DND-41 (cell line): ENCODE measurements around the gene EPS8L1.

Experiments
- ATAC-seq: fragments of 200-7000 bp; cut with Tn5 transposase; 3 replicates; pipeline ENCODE4 v1.9.1; 2021; ENCODE audit warnings: low read depth; ENCODE audit not compliant: insufficient read depth
- DNase-seq: peaks from one replicate; pipeline ENCODE4 v3.0.0-alpha.2; 2020
- H2AFZ ChIP-seq: 2 replicates; pipeline ENCODE4 v1.6.0; 2012; ENCODE audit warnings: low read depth, low read length
- H3K27ac ChIP-seq: 2 replicates; pipeline ENCODE4 v1.5.1; 2012; ENCODE audit warnings: low read length, inconsistent platforms
- H3K27me3 ChIP-seq: fragments of 200-600 bp; sonication (generic); 2 replicates; pipeline ENCODE4 v1.6.0; 2012; ENCODE audit warnings: low read length, mild to moderate bottlenecking, inconsistent platforms; ENCODE audit not compliant: insufficient read depth, poor library complexity
- H3K36me3 ChIP-seq: 2 replicates; pipeline ENCODE4 v1.5.1; 2012; ENCODE audit warnings: low read length, inconsistent platforms; ENCODE audit not compliant: insufficient read depth
- H3K4me1 ChIP-seq: 2 replicates; pipeline ENCODE4 v1.5.1; 2012; ENCODE audit warnings: mild to moderate bottlenecking, low read length; ENCODE audit not compliant: insufficient read depth
- H3K4me2 ChIP-seq: 2 replicates; pipeline ENCODE4 v1.6.0; 2012; ENCODE audit warnings: mild to moderate bottlenecking, moderate library complexity, low read length, inconsistent platforms; ENCODE audit not compliant: insufficient read depth
- H3K4me3 ChIP-seq, 2 experiments: fragments of 200-600 bp in 1 of 2; shearing (Covaris generic) in 1 of 2; 2 replicates each; pipeline ENCODE4 v1.5.1; 2012 to 2016; ENCODE audit warnings: inconsistent platforms in 2 of 2, low read length in 2 of 2, mild to moderate bottlenecking in 2 of 2, low read depth in 1 of 2, moderate library complexity in 1 of 2
- H3K79me2 ChIP-seq: 2 replicates; pipeline ENCODE4 v1.6.0; 2012; ENCODE audit warnings: low read length, inconsistent platforms; ENCODE audit not compliant: insufficient read depth
- H3K9ac ChIP-seq: 2 replicates; pipeline ENCODE4 v1.6.0; 2012; ENCODE audit warnings: low read depth, mild to moderate bottlenecking, inconsistent platforms, low read length, moderate library complexity
- H3K9me3 ChIP-seq: 2 replicates; pipeline ENCODE4 v1.5.1; 2012; ENCODE audit warnings: low read length, moderate library complexity, mild to moderate bottlenecking, inconsistent platforms; ENCODE audit not compliant: insufficient read depth, severe bottlenecking
- H4K20me1 ChIP-seq: 2 replicates; pipeline ENCODE4 v1.6.0; 2012; ENCODE audit warnings: low read length; ENCODE audit not compliant: insufficient read depth
- EZH2 ChIP-seq: IDR thresholded peaks from 3 replicates; pipeline ENCODE4 v1.6.1; 2012; ENCODE audit warnings: borderline replicate concordance, low read depth, mild to moderate bottlenecking, moderate library complexity, low read length, inconsistent platforms; ENCODE audit not compliant: severe bottlenecking
- TF ChIP-seq, protein P1 (sequence below): IDR thresholded peaks from 2 replicates; pipeline ENCODE4 v1.5.1; 2012; ENCODE audit warnings: borderline replicate concordance, low read length, moderate library complexity, mild to moderate bottlenecking; ENCODE audit not compliant: poor library complexity, severe bottlenecking; ENCODE audit errors: extremely low read depth

The EPS8L1 gene

DNA sequence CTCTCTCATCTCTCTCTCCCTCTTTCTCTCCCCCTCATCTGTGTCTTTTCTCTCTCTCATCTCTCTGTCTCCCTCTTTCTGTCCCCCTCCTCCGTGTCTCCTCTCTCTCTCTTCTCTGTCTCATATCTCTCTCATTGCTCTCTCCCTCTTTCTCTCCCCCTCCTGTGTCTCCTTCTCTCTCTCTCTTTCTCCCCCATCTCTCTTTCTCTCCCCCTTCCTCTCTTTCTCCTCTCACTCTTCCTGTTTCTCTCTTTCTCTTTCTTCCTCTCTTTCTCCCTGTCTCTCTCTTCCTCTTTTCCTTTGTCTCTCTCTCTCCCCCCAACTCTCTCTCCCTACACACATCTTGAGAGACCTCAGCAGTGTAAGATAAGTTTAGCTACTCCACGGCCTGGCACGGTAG, 7.8 kb upstream of the EPS8L1 start:
- H4K20me1 ChIP-seq = 0 out of 2 replicates have a peak, but pooled peaks cover 3% of the 10 kb centered on the region
- ATAC-seq (no peak), DNase-seq (no peak)
- no peak overlapping the region for H3K4me3 ChIP-seq
- no peak overlapping the region for H3K9ac ChIP-seq
- TF ChIP-seq, protein P1, sequence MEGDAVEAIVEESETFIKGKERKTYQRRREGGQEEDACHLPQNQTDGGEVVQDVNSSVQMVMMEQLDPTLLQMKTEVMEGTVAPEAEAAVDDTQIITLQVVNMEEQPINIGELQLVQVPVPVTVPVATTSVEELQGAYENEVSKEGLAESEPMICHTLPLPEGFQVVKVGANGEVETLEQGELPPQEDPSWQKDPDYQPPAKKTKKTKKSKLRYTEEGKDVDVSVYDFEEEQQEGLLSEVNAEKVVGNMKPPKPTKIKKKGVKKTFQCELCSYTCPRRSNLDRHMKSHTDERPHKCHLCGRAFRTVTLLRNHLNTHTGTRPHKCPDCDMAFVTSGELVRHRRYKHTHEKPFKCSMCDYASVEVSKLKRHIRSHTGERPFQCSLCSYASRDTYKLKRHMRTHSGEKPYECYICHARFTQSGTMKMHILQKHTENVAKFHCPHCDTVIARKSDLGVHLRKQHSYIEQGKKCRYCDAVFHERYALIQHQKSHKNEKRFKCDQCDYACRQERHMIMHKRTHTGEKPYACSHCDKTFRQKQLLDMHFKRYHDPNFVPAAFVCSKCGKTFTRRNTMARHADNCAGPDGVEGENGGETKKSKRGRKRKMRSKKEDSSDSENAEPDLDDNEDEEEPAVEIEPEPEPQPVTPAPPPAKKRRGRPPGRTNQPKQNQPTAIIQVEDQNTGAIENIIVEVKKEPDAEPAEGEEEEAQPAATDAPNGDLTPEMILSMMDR = no peak
- no peak for TF ChIP-seq EZH2
- H3K4me2 ChIP-seq = no peak overlapping the region
- H3K36me3 ChIP-seq = no peaks in the 10 kb centered on the region
- H3K4me1 ChIP-seq = no peaks in the 10 kb centered on the region
- no peak overlapping the region for H2AFZ ChIP-seq
- no peaks in the 10 kb centered on the region for H3K79me2 ChIP-seq
- no peaks in the 10 kb centered on the region for H3K27me3 ChIP-seq
- no peak overlapping the region for H3K27ac ChIP-seq
- H3K9me3 ChIP-seq = no peaks in the 10 kb centered on the region

DNA sequence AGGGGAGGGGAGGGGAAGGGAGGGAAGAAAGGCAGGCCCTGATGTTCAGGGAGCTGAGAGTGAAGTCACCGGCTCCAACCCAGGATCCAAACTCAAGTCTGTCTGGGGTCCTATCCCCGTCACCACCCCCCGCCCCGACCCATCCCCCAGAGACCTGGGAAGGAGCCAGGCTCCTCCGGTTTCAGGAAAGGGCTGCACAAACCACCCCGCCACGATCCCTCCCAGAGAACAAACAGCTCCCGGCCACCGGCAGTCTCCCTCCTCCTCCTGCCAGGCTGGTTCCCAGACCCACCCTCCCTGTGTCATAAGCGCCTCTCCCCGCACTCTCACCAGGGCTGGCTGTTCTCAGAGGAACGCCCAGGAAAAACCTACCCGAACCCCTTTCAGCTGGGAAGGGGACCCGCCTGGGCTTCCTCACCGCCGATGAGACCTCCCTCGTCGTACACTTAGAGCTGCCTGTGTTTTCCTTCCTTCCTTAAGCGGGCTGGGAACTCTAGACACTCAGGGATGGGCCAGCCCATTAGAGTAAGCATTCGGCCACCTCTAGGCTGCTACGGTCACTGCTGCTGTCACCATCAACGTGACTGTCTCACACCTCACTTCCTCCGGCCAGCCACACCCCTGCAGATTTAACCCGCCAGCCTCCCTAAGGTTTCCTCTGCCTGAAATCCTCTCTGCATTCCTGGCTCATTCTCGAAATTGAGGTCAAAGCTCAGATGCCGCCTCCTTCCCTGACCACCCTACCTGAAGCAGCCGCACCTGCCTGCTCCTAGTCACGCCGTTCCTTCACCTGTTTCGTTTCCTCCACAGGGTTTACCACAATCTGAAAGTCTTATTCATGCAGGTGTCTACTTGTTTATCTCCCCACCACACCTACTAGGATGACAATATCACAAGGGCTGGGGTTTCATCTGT, 6.5 kb upstream of the EPS8L1 start:
- Histone ChIP-seq H3K36me3 (no peaks in the 10 kb centered on the region), H3K9me3 (no peaks in the 10 kb centered on the region), H3K27ac (no peak overlapping the region), H3K4me2 (no peak overlapping the region), H3K79me2 (no peaks in the 10 kb centered on the region), H4K20me1 (0 out of 2 replicates have a peak, but pooled peaks cover 3% of the 10 kb centered on the region), H2AFZ (no peak overlapping the region), H3K27me3 (no peaks in the 10 kb centered on the region), H3K4me3 (no peak overlapping the region), H3K4me1 (no peaks in the 10 kb centered on the region), H3K9ac (no peak overlapping the region)
- TF ChIP-seq, protein P1 = no peak
- TF ChIP-seq EZH2 = no peak
- ATAC-seq (no peak), DNase-seq (no peak)

DNA sequence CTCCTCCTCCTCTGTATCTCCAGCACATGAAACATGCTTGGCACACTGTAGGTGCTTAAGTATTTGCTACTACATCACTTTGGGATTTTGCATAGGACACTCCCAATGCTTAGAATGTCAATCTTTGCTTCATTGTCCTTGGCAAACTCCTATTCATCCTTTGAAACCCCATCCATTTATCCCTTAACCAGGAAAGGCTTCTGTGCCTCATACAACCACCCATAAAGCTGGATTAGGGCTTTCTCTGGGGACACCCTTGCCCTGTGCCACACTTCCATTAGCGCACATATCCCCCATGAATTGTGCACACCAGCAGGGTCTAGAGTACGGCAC, 5.8 kb upstream of the EPS8L1 start:
- H3K9me3 ChIP-seq = no peaks in the 10 kb centered on the region
- H3K9ac ChIP-seq = no peak overlapping the region
- no peak overlapping the region for H3K4me3 ChIP-seq
- no peaks in the 10 kb centered on the region for H3K27me3 ChIP-seq
- ATAC-seq (no peak), DNase-seq (no peak)
- no peak overlapping the region for H3K27ac ChIP-seq
- 0 out of 2 replicates have a peak, but pooled peaks cover 3% of the 10 kb centered on the region for H4K20me1 ChIP-seq
- H3K36me3 ChIP-seq = no peaks in the 10 kb centered on the region
- H2AFZ ChIP-seq = no peak overlapping the region
- TF ChIP-seq EZH2 = no peak
- TF ChIP-seq, protein P1 = no peak
- H3K4me1 ChIP-seq = no peaks in the 10 kb centered on the region
- no peaks in the 10 kb centered on the region for H3K79me2 ChIP-seq
- H3K4me2 ChIP-seq = no peak overlapping the region
